Thyroid gland (tissue), 4 donors: ENCODE results near the gene GADD45GIP1.

Experiments used
- CTCF ChIP-seq, 6 experiments: fragments of 200-600 bp in 3 of 6; fragments of 450-650 bp in 3 of 6; sonication (generic) in 3 of 6; IDR thresholded peaks; one replicate each; pipeline ENCODE4 v1.5.1; 2016 to 2019; ENCODE audit warnings: antibody characterized with exemption in 6 of 6, mild to moderate bottlenecking in 2 of 6, inconsistent platforms in 1 of 6, moderate library complexity in 1 of 6
- POLR2A ChIP-seq, 2 donors: fragments of 450-650 bp; IDR thresholded peaks; one replicate each; pipeline ENCODE4 v1.6.1; 2017; ENCODE audit warnings: antibody characterized with exemption in 2 of 2, mild to moderate bottlenecking in 2 of 2, moderate library complexity in 1 of 2

DNA sequence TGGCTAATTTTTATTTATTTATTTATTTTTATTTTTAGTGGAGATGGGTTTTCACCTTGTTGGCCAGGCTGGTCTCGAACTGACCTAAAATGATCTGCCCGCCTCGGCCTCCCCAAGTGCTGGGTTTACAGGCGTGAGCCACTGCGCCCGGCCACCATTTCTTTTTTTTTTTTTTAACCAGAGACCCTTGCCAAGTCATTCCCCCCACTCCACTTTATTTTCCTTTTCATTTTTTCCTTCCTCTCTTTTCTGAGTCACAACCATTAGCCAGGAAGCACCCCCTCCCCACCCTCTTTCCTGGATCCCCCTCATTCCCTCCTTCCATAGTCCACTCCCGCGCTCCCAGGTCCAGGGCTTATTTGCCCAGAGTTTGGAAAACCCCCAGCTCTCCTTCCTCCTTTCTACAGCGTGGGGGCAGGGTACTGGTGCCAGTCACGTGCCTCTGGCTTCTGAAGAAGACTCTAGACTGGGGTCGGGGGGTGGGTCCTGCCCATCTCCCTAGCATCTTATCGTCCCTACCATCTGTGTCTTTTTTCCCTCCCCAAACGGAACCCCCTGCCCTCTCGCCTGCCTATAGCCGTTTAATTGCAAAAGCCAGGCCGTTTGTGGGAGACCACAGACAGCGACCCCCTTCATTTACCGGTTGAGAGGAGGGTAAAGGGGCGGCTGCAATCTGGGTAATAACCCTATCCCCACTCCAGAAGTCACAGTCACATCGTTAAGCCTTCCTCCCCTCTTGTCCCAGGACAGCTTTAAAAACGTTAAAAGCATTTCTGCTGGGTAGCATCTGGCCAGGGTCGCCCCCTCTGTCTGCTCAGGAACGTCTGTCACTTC lies 19.7 kb downstream of the GADD45GIP1 start:
- TF ChIP-seq CTCF (IDR thresholded peaks at IDR 0.05) (no peak), POLR2A (IDR thresholded peaks at IDR 0.05) (no peak)
